Retina (tissue), 1 donor: ENCODE results near the gene UNG.
A peak's percentile ranks its signal among the peaks of the same experiment; 100 is the strongest.
"Not testable (repeated sequence)": the region's sequence is repeated elsewhere in the genome, so short reads cannot be mapped to it uniquely, and the experiment has no call there.

Experiments
- DNase-seq: peaks from one replicate; pipeline ENCODE4 v3.0.0-alpha.2; 2016

Gene UNG

GRCh38 chr12:109124878-109125648 is 27.7 kb downstream of the UNG start:
- no peak for DNase-seq

GRCh38 chr12:109125791-109126190 is 28.4 kb downstream of the UNG start:
- DNase-seq, result no peak

GRCh38 chr12:109126784-109127183 is 29.4 kb downstream of the UNG start:
- no peak for DNase-seq

GRCh38 chr12:109127533-109128242 is 30.3 kb downstream of the UNG start:
- no peak for DNase-seq

GRCh38 chr12:109130297-109131153 is 33.1 kb downstream of the UNG start:
- peak; percentile 3 for DNase-seq

- peak; percentile 40 for DNase-seq
These were observed 34.0 kb downstream of the UNG start for GRCh38 chr12:109131154-109132050.

GRCh38 chr12:109134186-109134917 is 37.0 kb downstream of the UNG start:
- DNase-seq, result no peak

GRCh38 chr12:109137055-109137454 is 39.7 kb downstream of the UNG start:
- DNase-seq, result no peak

GRCh38 chr12:109139360-109139759 is 42.0 kb downstream of the UNG start:
- no peak for DNase-seq

GRCh38 chr12:109139791-109140190 is 42.4 kb downstream of the UNG start:
- DNase-seq, result no peak

- no peak for DNase-seq
These were observed 43.2 kb downstream of the UNG start for GRCh38 chr12:109140560-109140959.

GRCh38 chr12:109144224-109144623 is 46.8 kb downstream of the UNG start:
- no peak for DNase-seq

GRCh38 chr12:109147126-109147525 is 49.7 kb downstream of the UNG start:
- DNase-seq, result not testable (repeated sequence)

- no peak for DNase-seq
These were observed 50.6 kb downstream of the UNG start for GRCh38 chr12:109147954-109148353.

GRCh38 chr12:109150124-109150640 is 52.8 kb downstream of the UNG start:
- DNase-seq, result no peak

GRCh38 chr12:109151457-109151856 is 54.1 kb downstream of the UNG start:
- no peak for DNase-seq

- DNase-seq, result no peak
These were observed 56.5 kb downstream of the UNG start for GRCh38 chr12:109153821-109154441.

- peak; percentile 85 for DNase-seq
These were observed 57.3 kb downstream of the UNG start for GRCh38 chr12:109154451-109155438.

GRCh38 chr12:109156036-109156435 is 58.6 kb downstream of the UNG start:
- no peak for DNase-seq

GRCh38 chr12:109156586-109156985 is 59.2 kb downstream of the UNG start:
- no peak for DNase-seq
